ENCODE measurements around the gene TREH. TPM values are rescaled to one million over a fixed set of nuclear protein-coding genes. Genes with fewer than 3 reads are reported as not detected.

TREH gene
- total and polyA plus RNA-seq, 8 donors, result 0.20 to 0.42 (median 0.24) TPM; not detected in 3

- peak; percentile 68 for ATAC-seq
- DNase-seq, result peak in 2 of 4 donors; percentile 68 to 92
- Histone ChIP-seq H3K9me3 (no peaks in the 10 kb centered on the region), H3K4me1 (peaks cover 25 to 64% of the 10 kb centered on the region in 2 donors), H3K4me3 (peak overlapping the region; percentile 63 to 68), H3K27me3 (peaks cover 4 to 61% of the 10 kb centered on the region in 2 donors), H3K27ac (peak overlapping the region; percentile 88 to 93), H3K36me3 (no peaks in the 10 kb centered on the region)
- intact Hi-C loops (cut with DNase I), result loop anchor here in 1 of 2 donors (10.0 kb wide), 1 partner anchor 46 kb away; no protein-coding TSS in a partner anchor
- TF ChIP-seq CTCF (IDR thresholded peaks at IDR 0.05), result no peak
These were observed 70.9 kb downstream of the TREH start for GRCh38 chr11:118608360-118609227.

GRCh38 chr11:118607401-118608359 lies 71.8 kb downstream of the TREH start, which contains the start of gene PHLDB1:
Gene PHLDB1, plus strand, starts transcription at chr11:118607615. Its CDS starts 6,222 bp downstream, at chr11:118613837.
- Histone ChIP-seq H3K36me3 (peaks cover 0 to 9% of the 10 kb centered on the region in 2 donors), H3K4me3 (peak within 1 kb of the TSS; percentile 63 to 68), H3K4me1 (peaks cover 25 to 58% of the 10 kb centered on the region in 2 donors), H3K9me3 (no peaks in the 10 kb centered on the region), H3K27me3 (peaks cover 4 to 58% of the 10 kb centered on the region in 2 donors), H3K27ac (peak within 1 kb of the TSS; percentile 88 to 93)
- intact Hi-C loops (cut with DNase I), result loop anchor here in 1 of 2 donors (10.0 kb wide), 1 partner anchor 47 kb away; no protein-coding TSS in a partner anchor
- peak; percentile 57 for ATAC-seq
- DNase-seq, result peak in 3 of 4 donors; percentile 57 to 88 (median 66)
- peak in 1 of 2 donors; percentile 61 for TF ChIP-seq CTCF (IDR thresholded peaks at IDR 0.05)

Small RNAs within 50 kb of the gene (microRNA-seq; reads per million reads assigned to microRNA genes)
- gene MIR6716, result 0.17 to 0.41 reads per million in 2 donors

Other genes starting within 250 kb of the TREH start
- 10 to 100 TPM; 45.8 to 52.9 TPM for gene KMT2A, start 243.2 kb downstream of the TREH start, total RNA-seq
- gene KMT2A, start 243.2 kb downstream of the TREH start, polyA plus RNA-seq (ENCODE audit: insufficient read length in 6 of 6), result 10 to 100 TPM; 52.5 to 61.7 (median 55.2) TPM
- gene TTC36, start 152.2 kb downstream of the TREH start, total RNA-seq, result under 1 TPM in 1 of 2 donors, not detected in 1; 0.82 TPM
- gene TTC36, start 152.2 kb downstream of the TREH start, polyA plus RNA-seq (ENCODE audit: insufficient read length in 6 of 6), result 1 to 10 TPM in 2 of 6 donors, under 1 TPM in 4; 0.73 to 1.3 (median 0.87) TPM
- gene TMEM25, start 148.5 kb downstream of the TREH start, total RNA-seq, result 10 to 100 TPM; 15.4 to 33.2 TPM
- 10 to 100 TPM; 20.0 to 25.8 (median 22.7) TPM for gene TMEM25, start 148.5 kb downstream of the TREH start, polyA plus RNA-seq (ENCODE audit: insufficient read length in 6 of 6)
- 10 to 100 TPM; 15.6 to 19.1 TPM for gene IFT46, start 113.7 kb downstream of the TREH start, total RNA-seq
- 10 to 100 TPM; 39.2 to 48.3 (median 44.6) TPM for gene IFT46, start 113.7 kb downstream of the TREH start, polyA plus RNA-seq (ENCODE audit: insufficient read length in 6 of 6)
- 100 to 1,000 TPM; 141 to 163 TPM for gene ARCN1, start 107.2 kb downstream of the TREH start, total RNA-seq
- gene ARCN1, start 107.2 kb downstream of the TREH start, polyA plus RNA-seq (ENCODE audit: insufficient read length in 6 of 6), result 100 to 1,000 TPM; 150 to 171 (median 168) TPM
- gene PHLDB1, start 72.0 kb downstream of the TREH start, total RNA-seq, result 100 to 1,000 TPM in 1 of 2 donors, 10 to 100 TPM in 1; 76.5 to 120 TPM
- 100 to 1,000 TPM in 2 of 6 donors, 10 to 100 TPM in 4; 82.0 to 105 (median 91.7) TPM for gene PHLDB1, start 72.0 kb downstream of the TREH start, polyA plus RNA-seq (ENCODE audit: insufficient read length in 6 of 6)
- gene DDX6, start 111.5 kb upstream of the TREH start, total RNA-seq, result 100 to 1,000 TPM; 105 to 117 TPM
- 100 to 1,000 TPM; 121 to 143 (median 138) TPM for gene DDX6, start 111.5 kb upstream of the TREH start, polyA plus RNA-seq (ENCODE audit: insufficient read length in 6 of 6)
- gene CXCR5, start 204.2 kb upstream of the TREH start, total RNA-seq, result under 1 TPM in 1 of 2 donors, not detected in 1; 0.10 TPM
- gene CXCR5, start 204.2 kb upstream of the TREH start, polyA plus RNA-seq (ENCODE audit: insufficient read length in 6 of 6), result not detected
- gene BCL9L, start 246.3 kb upstream of the TREH start, total RNA-seq, result 10 to 100 TPM; 79.4 to 88.9 TPM
- 10 to 100 TPM; 33.2 to 63.0 (median 49.9) TPM for gene BCL9L, start 246.3 kb upstream of the TREH start, polyA plus RNA-seq (ENCODE audit: insufficient read length in 6 of 6)